IMR-90 (cell line): Measurements from ENCODE around the gene CTDSPL. TPM values are rescaled to one million over a fixed set of nuclear protein-coding genes. Genes with fewer than 3 reads are reported as not detected.

Experiments used
- ATAC-seq: fragments of 200-7000 bp; cut with Tn5 transposase; 2 replicates; pipeline ENCODE4 v1.9.1; 2020; ENCODE audit warnings: low read depth, mild to moderate bottlenecking, moderate library complexity
- BruUV-seq: library from RNA; stranded (reverse); fragments of 400-500 nt; replicated peaks from 2 replicates; lab custom pipeline; 2021; lab: Mats Ljungman, UMichigan
- CTCF ChIA-PET: fragments of 300-600 bp; formaldehyde crosslinking; extraction: SDS; loops from one replicate; lab custom pipeline; 2021; ENCODE audit warnings: antibody characterized with exemption; lab: Yijun Ruan, JAX
- POLR2A ChIA-PET: fragments of 300-600 bp; sonication (Branson Sonifier 250); formaldehyde crosslinking; loops from one replicate; lab custom pipeline; 2022; ENCODE audit warnings: antibody characterized with exemption; ENCODE audit not compliant: unreplicated experiment; lab: Charles Lee
- DNase-seq: peaks from one replicate; pipeline ENCODE4 v3.0.0; 2013
- H2AFZ ChIP-seq: replicated peaks from 2 replicates; pipeline ENCODE3; 2013; ENCODE audit warnings: low read length, mild to moderate bottlenecking; ENCODE audit not compliant: poor library complexity
- H2AK5ac ChIP-seq: 2 replicates; pipeline ENCODE4 v1.6.1; 2013; ENCODE audit warnings: low read depth, low read length, inconsistent platforms
- H2AK9ac ChIP-seq: replicated peaks from 2 replicates; pipeline ENCODE3; 2013; ENCODE audit warnings: mild to moderate bottlenecking, low read depth, low read length, moderate library complexity; ENCODE audit not compliant: poor library complexity
- H2BK120ac ChIP-seq: 2 replicates; pipeline ENCODE4 v1.6.1; 2013; ENCODE audit warnings: low read depth, low read length, inconsistent platforms
- H2BK15ac ChIP-seq: 3 replicates; pipeline ENCODE4 v1.6.1; 2013; ENCODE audit warnings: low read depth, low read length, inconsistent platforms
- H2BK20ac ChIP-seq: 2 replicates; pipeline ENCODE4 v1.6.1; 2013; ENCODE audit warnings: low read depth, mild to moderate bottlenecking, inconsistent platforms, low read length, moderate library complexity
- H2BK5ac ChIP-seq: 2 replicates; pipeline ENCODE4 v1.6.1; 2013; ENCODE audit warnings: mild to moderate bottlenecking, low read depth, low read length, inconsistent platforms; ENCODE audit not compliant: poor library complexity, severe bottlenecking
- H3K14ac ChIP-seq: replicated peaks from 2 replicates; pipeline ENCODE4 v1.6.1; 2013; ENCODE audit warnings: low read depth, low read length, inconsistent platforms
- H3K18ac ChIP-seq: 2 replicates; pipeline ENCODE4 v1.6.1; 2013; ENCODE audit warnings: low read depth, low read length, control low read depth
- H3K23ac ChIP-seq: 2 replicates; pipeline ENCODE4 v1.6.1; 2013; ENCODE audit warnings: low read depth, low read length, inconsistent platforms
- H3K27ac ChIP-seq: 2 replicates; pipeline ENCODE4 v1.5.1; 2013; ENCODE audit warnings: mild to moderate bottlenecking, control low read depth, low read length; ENCODE audit not compliant: insufficient read depth
- H3K27me3 ChIP-seq: 2 replicates; pipeline ENCODE4 v1.6.1; 2013; ENCODE audit warnings: low read length; ENCODE audit not compliant: control insufficient read depth, insufficient read depth
- H3K36me3 ChIP-seq: 2 replicates; pipeline ENCODE4 v1.6.1; 2013; ENCODE audit warnings: low read length, mixed read lengths; ENCODE audit not compliant: control insufficient read depth, insufficient read depth
- H3K4ac ChIP-seq: 2 replicates; pipeline ENCODE4 v1.6.1; 2013; ENCODE audit warnings: low read depth, low read length, inconsistent platforms
- H3K4me1 ChIP-seq: 2 replicates; pipeline ENCODE4 v1.6.1; 2013; ENCODE audit warnings: low read length, mixed read lengths; ENCODE audit not compliant: control insufficient read depth, insufficient read depth
- H3K4me2 ChIP-seq: 2 replicates; pipeline ENCODE4 v1.6.1; 2013; ENCODE audit warnings: low read depth, mild to moderate bottlenecking, control low read depth, low read length, moderate library complexity
- H3K4me3 ChIP-seq: 2 replicates; pipeline ENCODE4 v1.5.1; 2013; ENCODE audit warnings: low read depth, mild to moderate bottlenecking, control low read depth, low read length, moderate library complexity; ENCODE audit not compliant: insufficient read depth
- H3K56ac ChIP-seq: 2 replicates; pipeline ENCODE4 v1.6.1; 2013; ENCODE audit warnings: low read length, inconsistent platforms; ENCODE audit not compliant: insufficient read depth; ENCODE audit errors: extremely low read depth
- H3K79me1 ChIP-seq, 2 experiments: 2 replicates each; pipeline ENCODE4 v1.6.1; 2013; ENCODE audit warnings: low read length in 2 of 2, inconsistent platforms in 1 of 2, low read depth in 1 of 2
- H3K9ac ChIP-seq: 2 replicates; pipeline ENCODE4 v1.6.1; 2013; ENCODE audit warnings: low read depth, low read length, control low read depth
- H3K9me1 ChIP-seq: 2 replicates; pipeline ENCODE4 v1.6.1; 2013; ENCODE audit warnings: low read length, inconsistent platforms; ENCODE audit not compliant: insufficient read depth
- H3K9me3 ChIP-seq: 2 replicates; pipeline ENCODE4 v1.6.1; 2013; ENCODE audit warnings: low read length; ENCODE audit not compliant: control insufficient read depth, insufficient read depth
- H4K20me1 ChIP-seq: 2 replicates; pipeline ENCODE4 v1.6.1; 2013; ENCODE audit warnings: low read length, inconsistent platforms; ENCODE audit not compliant: insufficient read depth
- H4K5ac ChIP-seq: 2 replicates; pipeline ENCODE4 v1.6.1; 2013; ENCODE audit warnings: mild to moderate bottlenecking, low read depth, low read length, control low read depth
- H4K8ac ChIP-seq, 2 experiments: 2 replicates each; pipeline ENCODE4 v1.6.1; 2013; ENCODE audit warnings: low read depth in 2 of 2, low read length in 2 of 2, control low read depth in 1 of 2, inconsistent platforms in 1 of 2
- H4K91ac ChIP-seq: 2 replicates; pipeline ENCODE4 v1.6.1; 2013; ENCODE audit warnings: low read depth, low read length, inconsistent platforms; ENCODE audit not compliant: insufficient read depth
- CHD1 ChIP-seq: IDR thresholded peaks from 2 replicates; pipeline ENCODE4 v1.6.1; 2012; ENCODE audit warnings: low read depth, low read length, improper control_type of control experiment
- FOS ChIP-seq: fragments of 150-350 bp; IDR thresholded peaks from 2 replicates; pipeline ENCODE4 v1.6.1; 2016; ENCODE audit warnings: low read depth, low read length
- MAZ ChIP-seq: IDR thresholded peaks from 2 replicates; pipeline ENCODE4 v1.6.1; 2012; ENCODE audit warnings: low read depth, mild to moderate bottlenecking, low read length, improper control_type of control experiment, moderate library complexity, borderline replicate concordance
- MXI1 ChIP-seq: IDR thresholded peaks from 2 replicates; pipeline ENCODE4 v1.6.1; 2012; ENCODE audit warnings: low read depth, mild to moderate bottlenecking, low read length, moderate library complexity, borderline replicate concordance
- NFE2L2 ChIP-seq: fragments of 150-350 bp; IDR thresholded peaks from 2 replicates; pipeline ENCODE4 v1.6.1; 2016; ENCODE audit warnings: low read depth, mild to moderate bottlenecking, low read length
- RAD21 ChIP-seq: IDR thresholded peaks from 2 replicates; pipeline ENCODE4 v1.6.1; 2012; ENCODE audit warnings: low read length, improper control_type of control experiment
- RCOR1 ChIP-seq: IDR thresholded peaks from 2 replicates; pipeline ENCODE4 v1.6.1; 2012; ENCODE audit warnings: mild to moderate bottlenecking, low read length, improper control_type of control experiment; ENCODE audit not compliant: insufficient replicate concordance
- RFX5 ChIP-seq: IDR thresholded peaks from 2 replicates; pipeline ENCODE4 v1.8.0; 2012; ENCODE audit warnings: low read depth, mild to moderate bottlenecking, low read length, moderate library complexity
- SMC3 ChIP-seq: fragments of 150-350 bp; IDR thresholded peaks from 2 replicates; pipeline ENCODE4 v1.6.1; 2016; ENCODE audit warnings: low read depth, mild to moderate bottlenecking, antibody characterized with exemption, low read length, moderate library complexity
- WGBS, 2 experiments: methylation state at CpG; one replicate each; pipeline versions ENCODE4 v1.1.5 to v1.1.7; 2013; ENCODE audit warnings: missing lambda C conversion rate in 2 of 2; ENCODE audit not compliant: insufficient read length in 1 of 2; ENCODE audit errors: extremely low coverage in 2 of 2; 5-methylcytosine and 5-hydroxymethylcytosine counted together
- dilution Hi-C: fragments of 300-500 bp; cut with HindIII; formaldehyde crosslinking; loops from one replicate; pipeline ENCODE4 v1.14.3; 2018; ENCODE audit warnings: low sequenced_read_pairs; ENCODE audit not compliant: unreplicated experiment
- in situ Hi-C: fragments of 300-500 bp; cut with MboI; formaldehyde crosslinking; loops from 3 replicates; pipeline ENCODE4 v1.14.3; 2019; ENCODE audit warnings: low sequenced_read_pairs, inconsistent platforms, mixed read lengths
- intact Hi-C: fragments of 100-400 bp; cut with micrococcal nuclease; formaldehyde crosslinking; loops from 2 replicates; pipeline ENCODE4 v1.10.0; 2022
- polyA plus RNA-seq, 3 experiments: library from polyadenylated mRNA; depleted of rRNA; stranded (reverse); fragments of >200 nt; gene quantifications; 2 replicates each; pipeline ENCODE4 v1.2.3, GENCODE V29; 2012; ENCODE audit warnings: low replicate concordance in 1 of 3
- total RNA-seq: library from RNA; depleted of rRNA; stranded (reverse); fragments of >200 nt; gene quantifications from 2 replicates; pipeline ENCODE4 v1.2.3, GENCODE V29; 2012
- TF ChIP-seq, protein P1 (sequence below): fragments of 150-350 bp; IDR thresholded peaks from 2 replicates; pipeline ENCODE4 v1.6.1; 2017; ENCODE audit warnings: mild to moderate bottlenecking, antibody characterized with exemption, low read length, low read depth

CTDSPL gene
- total and polyA plus RNA-seq, 2 of the 4 experiments (the other 2 are of a cell fraction), result 24.5 to 29.0 TPM

- TF ChIP-seq FOS (no peak), RAD21 (no peak)
Observed at GRCh38 chr3:37905987-37906674, 44.5 kb downstream of the CTDSPL start (continued).

GRCh38 chr3:37906734-37907282 is 45.1 kb downstream of the CTDSPL start:
- Histone ChIP-seq H2BK15ac (no peak overlapping the region; the same call in 2 of the 3 replicates), H3K36me3 (peaks cover 2% of the 10 kb centered on the region; the same call in 1 of the 2 replicates), H4K5ac (peak overlapping the region; percentile 58), H2BK120ac (no peak overlapping the region; the same call in 1 of the 2 replicates), H4K8ac (peak overlapping the region in 1 of 2 experiments; percentile 58; a peak in 1 of 4 replicates), H3K4me2 (peak overlapping the region; percentile 20; the same call in 1 of the 2 replicates), H2BK5ac (no peak overlapping the region), H3K27ac (0 out of 2 replicates have a peak overlapping the region, but pooled peaks have one; percentile 6), H2BK20ac (no peak overlapping the region), H3K14ac (peak overlapping the region; percentile 60; the same call in 1 of the 2 replicates), H3K4me3 (no peak overlapping the region), H3K9me3 (no peaks in the 10 kb centered on the region), H4K91ac (peak overlapping the region; percentile 14; the same call in 1 of the 2 replicates), H3K18ac (peak overlapping the region; percentile 13), H3K56ac (no peak overlapping the region), H3K4me1 (peaks cover 22% of the 10 kb centered on the region), H3K9ac (no peak overlapping the region), H3K9me1 (peaks cover 35% of the 10 kb centered on the region), H3K27me3 (no peaks in the 10 kb centered on the region), H3K4ac (peak overlapping the region; percentile 67), H2AK9ac (no peak overlapping the region), H3K79me1 (peaks cover 57 to 82% of the 10 kb centered on the region in 2 experiments), H2AK5ac (peak overlapping the region; percentile 69; the same call in 1 of the 2 replicates), H2AFZ (peak overlapping the region; percentile 12), H4K20me1 (peaks cover 33% of the 10 kb centered on the region), H3K23ac (peak overlapping the region; percentile 37)
- POLR2A ChIA-PET, result no interaction called here
- no peak for TF ChIP-seq SMC3
- TF ChIP-seq MAZ, result no peak
- TF ChIP-seq RCOR1, result no peak
- no peak for TF ChIP-seq CHD1
- no peak for TF ChIP-seq MXI1
- no peak for TF ChIP-seq RFX5
- TF ChIP-seq, protein P1, sequence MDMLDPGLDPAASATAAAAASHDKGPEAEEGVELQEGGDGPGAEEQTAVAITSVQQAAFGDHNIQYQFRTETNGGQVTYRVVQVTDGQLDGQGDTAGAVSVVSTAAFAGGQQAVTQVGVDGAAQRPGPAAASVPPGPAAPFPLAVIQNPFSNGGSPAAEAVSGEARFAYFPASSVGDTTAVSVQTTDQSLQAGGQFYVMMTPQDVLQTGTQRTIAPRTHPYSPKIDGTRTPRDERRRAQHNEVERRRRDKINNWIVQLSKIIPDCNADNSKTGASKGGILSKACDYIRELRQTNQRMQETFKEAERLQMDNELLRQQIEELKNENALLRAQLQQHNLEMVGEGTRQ, result no peak
- no peak for TF ChIP-seq NFE2L2
- DNase-seq (no peak), ATAC-seq (no peak)
- no CpG with 5 or more reads among the region's 5 CpGs for WGBS, 2 experiments
- CTCF ChIA-PET, result interaction anchor here (1.0 kb wide), 1 partner anchor 9 kb away, joined by 3 read pairs; no protein-coding TSS in a partner anchor
- no TSS peak for BruUV-seq
- dilution Hi-C loops (no loop called here), intact Hi-C loops (no loop called here), in situ Hi-C loops (no loop called here)
